Measurements from ENCODE around the gene BRSK1. TPM values are rescaled to one million over a fixed set of nuclear protein-coding genes. Genes with fewer than 3 reads are reported as not detected.

Gene BRSK1
- total and polyA plus RNA-seq, 2 of the 13 experiments (the other 11 are each of a cell fraction or from before 2014, with no cell fraction given), result 0.18 to 1.2 TPM

GRCh38 chr19:55333870-55334269, 50.1 kb downstream of the BRSK1 start (continued):
- TF ChIP-seq, protein P1, sequence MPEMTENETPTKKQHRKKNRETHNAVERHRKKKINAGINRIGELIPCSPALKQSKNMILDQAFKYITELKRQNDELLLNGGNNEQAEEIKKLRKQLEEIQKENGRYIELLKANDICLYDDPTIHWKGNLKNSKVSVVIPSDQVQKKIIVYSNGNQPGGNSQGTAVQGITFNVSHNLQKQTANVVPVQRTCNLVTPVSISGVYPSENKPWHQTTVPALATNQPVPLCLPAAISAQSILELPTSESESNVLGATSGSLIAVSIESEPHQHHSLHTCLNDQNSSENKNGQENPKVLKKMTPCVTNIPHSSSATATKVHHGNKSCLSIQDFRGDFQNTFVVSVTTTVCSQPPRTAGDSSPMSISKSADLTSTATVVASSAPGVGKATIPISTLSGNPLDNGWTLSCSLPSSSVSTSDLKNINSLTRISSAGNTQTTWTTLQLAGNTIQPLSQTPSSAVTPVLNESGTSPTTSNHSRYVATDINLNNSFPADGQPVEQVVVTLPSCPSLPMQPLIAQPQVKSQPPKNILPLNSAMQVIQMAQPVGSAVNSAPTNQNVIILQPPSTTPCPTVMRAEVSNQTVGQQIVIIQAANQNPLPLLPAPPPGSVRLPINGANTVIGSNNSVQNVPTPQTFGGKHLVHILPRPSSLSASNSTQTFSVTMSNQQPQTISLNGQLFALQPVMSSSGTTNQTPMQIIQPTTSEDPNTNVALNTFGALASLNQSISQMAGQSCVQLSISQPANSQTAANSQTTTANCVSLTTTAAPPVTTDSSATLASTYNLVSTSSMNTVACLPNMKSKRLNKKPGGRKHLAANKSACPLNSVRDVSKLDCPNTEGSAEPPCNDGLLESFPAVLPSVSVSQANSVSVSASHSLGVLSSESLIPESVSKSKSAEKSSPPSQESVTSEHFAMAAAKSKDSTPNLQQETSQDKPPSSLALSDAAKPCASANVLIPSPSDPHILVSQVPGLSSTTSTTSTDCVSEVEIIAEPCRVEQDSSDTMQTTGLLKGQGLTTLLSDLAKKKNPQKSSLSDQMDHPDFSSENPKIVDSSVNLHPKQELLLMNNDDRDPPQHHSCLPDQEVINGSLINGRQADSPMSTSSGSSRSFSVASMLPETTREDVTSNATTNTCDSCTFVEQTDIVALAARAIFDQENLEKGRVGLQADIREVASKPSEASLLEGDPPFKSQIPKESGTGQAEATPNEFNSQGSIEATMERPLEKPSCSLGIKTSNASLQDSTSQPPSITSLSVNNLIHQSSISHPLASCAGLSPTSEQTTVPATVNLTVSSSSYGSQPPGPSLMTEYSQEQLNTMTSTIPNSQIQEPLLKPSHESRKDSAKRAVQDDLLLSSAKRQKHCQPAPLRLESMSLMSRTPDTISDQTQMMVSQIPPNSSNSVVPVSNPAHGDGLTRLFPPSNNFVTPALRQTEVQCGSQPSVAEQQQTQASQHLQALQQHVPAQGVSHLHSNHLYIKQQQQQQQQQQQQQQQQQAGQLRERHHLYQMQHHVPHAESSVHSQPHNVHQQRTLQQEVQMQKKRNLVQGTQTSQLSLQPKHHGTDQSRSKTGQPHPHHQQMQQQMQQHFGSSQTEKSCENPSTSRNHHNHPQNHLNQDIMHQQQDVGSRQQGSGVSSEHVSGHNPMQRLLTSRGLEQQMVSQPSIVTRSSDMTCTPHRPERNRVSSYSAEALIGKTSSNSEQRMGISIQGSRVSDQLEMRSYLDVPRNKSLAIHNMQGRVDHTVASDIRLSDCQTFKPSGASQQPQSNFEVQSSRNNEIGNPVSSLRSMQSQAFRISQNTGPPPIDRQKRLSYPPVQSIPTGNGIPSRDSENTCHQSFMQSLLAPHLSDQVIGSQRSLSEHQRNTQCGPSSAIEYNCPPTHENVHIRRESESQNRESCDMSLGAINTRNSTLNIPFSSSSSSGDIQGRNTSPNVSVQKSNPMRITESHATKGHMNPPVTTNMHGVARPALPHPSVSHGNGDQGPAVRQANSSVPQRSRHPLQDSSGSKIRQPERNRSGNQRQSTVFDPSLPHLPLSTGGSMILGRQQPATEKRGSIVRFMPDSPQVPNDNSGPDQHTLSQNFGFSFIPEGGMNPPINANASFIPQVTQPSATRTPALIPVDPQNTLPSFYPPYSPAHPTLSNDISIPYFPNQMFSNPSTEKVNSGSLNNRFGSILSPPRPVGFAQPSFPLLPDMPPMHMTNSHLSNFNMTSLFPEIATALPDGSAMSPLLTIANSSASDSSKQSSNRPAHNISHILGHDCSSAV (CRISPR knock-in tag; IDR thresholded peaks at IDR 0.05; ENCODE audit: borderline replicate concordance), result no peak
- TF ChIP-seq GFI1 (CRISPR knock-in tag; IDR thresholded peaks at IDR 0.05; ENCODE audit: borderline replicate concordance) (peak; percentile 65; the same call in 1 of the 2 replicates), SRSF9 (IDR thresholded peaks at IDR 0.05; ENCODE audit: borderline replicate concordance, insufficient read depth, low read depth, low read length, poor library complexity, severe bottlenecking) (no peak), ATF3 (CRISPR knock-in tag; IDR thresholded peaks at IDR 0.05) (peak; percentile 93), ZMYM2 (CRISPR knock-in tag; IDR thresholded peaks at IDR 0.05) (peak; percentile 91), HMGA1 (CRISPR knock-in tag; conservative IDR thresholded peaks at IDR 0.05) (no peak), ZNF335 (CRISPR knock-in tag; IDR thresholded peaks at IDR 0.05) (no peak), ZFP36L2 (CRISPR knock-in tag; IDR thresholded peaks at IDR 0.05) (no peak), ZNF616 (CRISPR knock-in tag; IDR thresholded peaks at IDR 0.05; ENCODE audit: low read depth) (no peak), MXD3 (CRISPR knock-in tag; IDR thresholded peaks at IDR 0.05) (no peak), FOXO1 (CRISPR knock-in tag; IDR thresholded peaks at IDR 0.05) (peak; percentile 28; the same call in 1 of the 2 replicates), ZNF75D (CRISPR knock-in tag; IDR thresholded peaks at IDR 0.05; ENCODE audit: borderline replicate concordance) (no peak), ZNF530 (CRISPR knock-in tag; IDR thresholded peaks at IDR 0.05; ENCODE audit: low read depth) (no peak), ZNF749 (CRISPR knock-in tag; IDR thresholded peaks at IDR 0.05; ENCODE audit: borderline replicate concordance) (no peak)
- TF ChIP-seq, protein P2, sequence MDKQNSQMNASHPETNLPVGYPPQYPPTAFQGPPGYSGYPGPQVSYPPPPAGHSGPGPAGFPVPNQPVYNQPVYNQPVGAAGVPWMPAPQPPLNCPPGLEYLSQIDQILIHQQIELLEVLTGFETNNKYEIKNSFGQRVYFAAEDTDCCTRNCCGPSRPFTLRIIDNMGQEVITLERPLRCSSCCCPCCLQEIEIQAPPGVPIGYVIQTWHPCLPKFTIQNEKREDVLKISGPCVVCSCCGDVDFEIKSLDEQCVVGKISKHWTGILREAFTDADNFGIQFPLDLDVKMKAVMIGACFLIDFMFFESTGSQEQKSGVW (CRISPR knock-in tag; IDR thresholded peaks at IDR 0.05; ENCODE audit: borderline replicate concordance), result no peak
